HepG2 (cell line): ENCODE data around the gene DAZL. TPM values are rescaled to one million over a fixed set of nuclear protein-coding genes. Genes with fewer than 3 reads are reported as not detected.

Source experiments
- ATAC-seq: fragments of 200-7000 bp; cut with Tn5 transposase; 3 replicates; pipeline ENCODE4 v1.9.1; 2020; ENCODE audit warnings: mild to moderate bottlenecking, moderate library complexity
- BruUV-seq: library from RNA; stranded (reverse); fragments of 400-500 nt; replicated peaks from 2 replicates; lab custom pipeline; 2021; lab: Mats Ljungman, UMichigan
- CTCF ChIA-PET: fragments of 300-600 bp; formaldehyde crosslinking; extraction: SDS; loops from one replicate; lab custom pipeline; 2021; ENCODE audit warnings: low total read pairs, inconsistent platforms, low intra/inter-chr PET ratio; lab: Yijun Ruan, JAX
- POLR2A ChIA-PET: fragments of 350-600 bp; sonication (Branson Sonifier 250); formaldehyde crosslinking; loops from one replicate; lab custom pipeline; 2020; ENCODE audit warnings: antibody characterized with exemption, inconsistent platforms; lab: Yijun Ruan, JAX
- DNase-seq: peaks from one replicate; pipeline ENCODE4 v3.0.0-alpha.2; 2015; ENCODE audit warnings: low spot score
- FAIRE-seq: peaks from 3 replicates; lab custom pipeline; 2011; peaks lifted over from hg19 to GRCh38; lab: Jason Lieb, UNC
- H2AFZ ChIP-seq: one replicate; pipeline ENCODE4 v1.6.1; 2011; ENCODE audit warnings: low read length, inconsistent platforms
- H3K27ac ChIP-seq: fragments of 300-600 bp; 3 replicates; pipeline ENCODE4 v1.8.0; 2011; ENCODE audit warnings: mixed run types, mild to moderate bottlenecking, mixed read lengths, low read length, inconsistent platforms; ENCODE audit not compliant: insufficient read depth; ENCODE audit errors: extremely low read length
- H3K27me3 ChIP-seq, 2 experiments: fragments of 200-600 bp in 1 of 2; 2 replicates in 1 of 2; 3 replicates in 1 of 2; pipeline versions ENCODE4 v1.6.0 to v1.8.0; 2011; ENCODE audit warnings: low read length in 2 of 2, mild to moderate bottlenecking in 2 of 2, moderate library complexity in 2 of 2, inconsistent platforms in 1 of 2; ENCODE audit not compliant: insufficient read depth in 2 of 2, control insufficient read depth in 1 of 2
- H3K36me3 ChIP-seq, 2 experiments: fragments of 200-600 bp in 1 of 2; replicated peaks in 1 of 2; 2 replicates in 1 of 2; 3 replicates in 1 of 2; pipeline versions ENCODE4 v1.5.1 to v1.8.0; 2011; ENCODE audit warnings: low read length in 2 of 2, inconsistent platforms in 1 of 2; ENCODE audit not compliant: insufficient read depth in 2 of 2, control insufficient read depth in 1 of 2
- H3K4me1 ChIP-seq: 2 replicates; pipeline ENCODE4 v1.5.1; 2012; ENCODE audit warnings: low read length, inconsistent platforms; ENCODE audit not compliant: insufficient read depth
- H3K4me2 ChIP-seq: 2 replicates; pipeline ENCODE4 v1.6.0; 2011; ENCODE audit warnings: low read depth, low read length, inconsistent platforms
- H3K4me3 ChIP-seq, 3 experiments: fragments of 200-600 bp in 1 of 3; sonication (generic), shearing (Covaris generic) in 1 of 3; replicated peaks in 1 of 3; 2 replicates each; pipeline ENCODE4 v1.5.1; 2011 to 2016; ENCODE audit warnings: low read length in 3 of 3, inconsistent platforms in 2 of 3, low read depth in 2 of 3, mild to moderate bottlenecking in 2 of 3, control low read depth in 1 of 3, mixed read lengths in 1 of 3; ENCODE audit not compliant: insufficient read depth in 1 of 3
- H3K79me2 ChIP-seq: one replicate; pipeline ENCODE4 v1.6.1; 2011; ENCODE audit warnings: low read length, inconsistent platforms; ENCODE audit not compliant: insufficient read depth
- H3K9ac ChIP-seq: 2 replicates; pipeline ENCODE4 v1.6.0; 2011; ENCODE audit warnings: mild to moderate bottlenecking, low read depth, low read length, inconsistent platforms; ENCODE audit not compliant: insufficient read depth
- H3K9me3 ChIP-seq: 2 replicates; pipeline ENCODE4 v1.5.1; 2012; ENCODE audit warnings: mild to moderate bottlenecking, low read length
- H4K20me1 ChIP-seq: 2 replicates; pipeline ENCODE4 v1.6.0; 2011; ENCODE audit warnings: inconsistent platforms, mild to moderate bottlenecking, low read length, moderate library complexity; ENCODE audit not compliant: insufficient read depth
- BCL6 ChIP-seq: IDR thresholded peaks from 2 replicates; pipeline ENCODE4 v1.6.1; 2016; ENCODE audit warnings: missing genetic modification reagents, missing compliant biosample characterization
- HNF4G ChIP-seq, 2 experiments: sonication (generic) in 1 of 2; formaldehyde crosslinking in 1 of 2; IDR thresholded peaks; 2 replicates each; pipeline versions ENCODE4 v1.4.0 to v1.6.1; 2011 to 2020; ENCODE audit warnings: borderline replicate concordance in 2 of 2, low read depth in 2 of 2, mild to moderate bottlenecking in 2 of 2, low read length in 1 of 2, missing genetic modification reagents in 1 of 2, moderate library complexity in 1 of 2
- POLR2G ChIP-seq: fragments of 200-400 bp; formaldehyde crosslinking; IDR thresholded peaks from 2 replicates; pipeline ENCODE4 v1.6.1; 2018; ENCODE audit warnings: mild to moderate bottlenecking, low read depth, low read length, moderate library complexity
- REXO4 ChIP-seq: sonication (generic); formaldehyde crosslinking; IDR thresholded peaks from 2 replicates; pipeline ENCODE4 v1.8.0; 2022; ENCODE audit warnings: missing genetic modification reagents, mild to moderate bottlenecking, borderline replicate concordance
- SRF ChIP-seq: IDR thresholded peaks from 2 replicates; pipeline ENCODE4 v1.6.1; 2011; ENCODE audit warnings: mild to moderate bottlenecking, low read depth, low read length, moderate library complexity
- ZNF280B ChIP-seq: sonication (generic); formaldehyde crosslinking; IDR thresholded peaks from 2 replicates; pipeline ENCODE4 v1.5.0; 2020; ENCODE audit warnings: missing genetic modification reagents, mild to moderate bottlenecking, borderline replicate concordance
- WGBS: methylation state at CpG from one replicate; pipeline ENCODE4 v1.1.6; 2017; ENCODE audit warnings: low lambda C conversion rate; 5-methylcytosine and 5-hydroxymethylcytosine counted together
- in situ Hi-C: cut with HindIII; loops from 2 replicates; pipeline ENCODE4 v1.10.0; 2017; ENCODE audit warnings: low pct_unique_long_range_greater_than_20kb; ENCODE audit not compliant: extremely low pct_ligation_motif_present
- intact Hi-C: fragments of 100-400 bp; cut with micrococcal nuclease; formaldehyde crosslinking; loops from one replicate; pipeline ENCODE4 v1.10.0; 2022; ENCODE audit not compliant: unreplicated experiment
- polyA plus RNA-seq, 8 experiments: library from polyadenylated mRNA; depleted of rRNA in 3 of 8; stranded (reverse) in 7 of 8; unstranded in 1 of 8; fragments of >200 nt; fragmentation: Illumina TruSeq in 4 of 8; extraction: Trizol in 4 of 8; gene quantifications; 2 replicates each; pipeline versions ENCODE4 v1.2.1 to v1.2.3, GENCODE V29; 2011 to 2016; ENCODE audit warnings: low read depth in 4 of 8, missing spikeins in 1 of 8, mixed read lengths in 1 of 8; ENCODE audit not compliant: insufficient read depth in 1 of 8
- total RNA-seq, 5 experiments: library from RNA; depleted of rRNA; stranded (reverse); fragments of >200 nt; fragmentation: Illumina TruSeq; extraction: Trizol; gene quantifications; 2 replicates each; pipeline ENCODE4 v1.2.3, GENCODE V29; 2016; ENCODE audit warnings: low read depth in 1 of 5
- TF ChIP-seq, protein P1 (sequence below): sonication (generic); formaldehyde crosslinking; IDR thresholded peaks from 2 replicates; pipeline ENCODE4 v1.5.0; 2020; ENCODE audit warnings: mild to moderate bottlenecking, missing genetic modification reagents, moderate library complexity

The DAZL gene
- total and polyA plus RNA-seq, 2 of the 13 experiments (the other 11 are each of a cell fraction or from before 2014, with no cell fraction given) = not detected

DNA sequence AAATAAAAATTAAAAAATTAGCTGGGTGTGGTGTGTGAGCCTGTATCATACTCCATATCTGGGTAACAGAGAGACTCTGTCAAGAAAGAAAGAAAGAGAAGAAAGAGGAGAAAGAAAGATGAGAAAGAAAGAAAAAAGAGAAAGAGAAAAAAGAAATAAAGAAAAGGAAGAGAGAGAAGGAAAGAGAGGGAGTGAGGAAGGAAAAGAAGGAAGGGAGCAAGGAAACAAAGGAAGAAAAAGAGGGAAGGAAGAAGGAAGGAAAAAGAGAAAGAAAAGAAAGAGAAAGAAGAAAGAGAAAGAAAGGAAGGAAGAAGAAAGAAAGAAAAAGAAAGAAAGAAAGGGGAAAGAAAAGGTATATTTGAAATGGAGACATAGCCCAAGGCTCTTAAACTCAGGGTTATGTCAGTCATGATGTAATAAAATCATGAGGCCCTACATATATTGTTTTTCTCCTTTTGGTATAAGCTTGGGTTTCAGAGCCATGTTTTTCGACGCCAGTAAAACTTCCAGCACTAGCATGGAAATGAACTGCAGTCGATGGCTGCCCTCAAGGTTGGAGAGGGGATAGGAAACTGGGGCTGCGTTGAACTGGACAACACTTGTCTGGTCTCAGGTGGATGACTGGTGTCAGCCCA, 53.8 kb downstream of the DAZL start:
- H3K9me3 ChIP-seq = no peaks in the 10 kb centered on the region
- FAIRE-seq (no peak), DNase-seq (no peak), ATAC-seq (no peak)
- no peaks in the 10 kb centered on the region for H4K20me1 ChIP-seq
- H3K4me3 ChIP-seq = no peak overlapping the region
- in situ Hi-C loops (loop anchor here (5.0 kb wide), 1 partner anchor 259 kb away; no protein-coding TSS in a partner anchor), intact Hi-C loops (loop anchor here (2.0 kb wide), 1 partner anchor 503 kb away; no protein-coding TSS in a partner anchor)
- WGBS = 46% methylated on average over 4 of the region's 4 CpGs
- no peak overlapping the region for H2AFZ ChIP-seq
- peaks cover 0 to 21% of the 10 kb centered on the region in 2 experiments; a peak in 1 of 5 replicates for H3K27me3 ChIP-seq
- no peak for TF ChIP-seq ZNF280B (CRISPR knock-in tag)
- TF ChIP-seq, protein P1, sequence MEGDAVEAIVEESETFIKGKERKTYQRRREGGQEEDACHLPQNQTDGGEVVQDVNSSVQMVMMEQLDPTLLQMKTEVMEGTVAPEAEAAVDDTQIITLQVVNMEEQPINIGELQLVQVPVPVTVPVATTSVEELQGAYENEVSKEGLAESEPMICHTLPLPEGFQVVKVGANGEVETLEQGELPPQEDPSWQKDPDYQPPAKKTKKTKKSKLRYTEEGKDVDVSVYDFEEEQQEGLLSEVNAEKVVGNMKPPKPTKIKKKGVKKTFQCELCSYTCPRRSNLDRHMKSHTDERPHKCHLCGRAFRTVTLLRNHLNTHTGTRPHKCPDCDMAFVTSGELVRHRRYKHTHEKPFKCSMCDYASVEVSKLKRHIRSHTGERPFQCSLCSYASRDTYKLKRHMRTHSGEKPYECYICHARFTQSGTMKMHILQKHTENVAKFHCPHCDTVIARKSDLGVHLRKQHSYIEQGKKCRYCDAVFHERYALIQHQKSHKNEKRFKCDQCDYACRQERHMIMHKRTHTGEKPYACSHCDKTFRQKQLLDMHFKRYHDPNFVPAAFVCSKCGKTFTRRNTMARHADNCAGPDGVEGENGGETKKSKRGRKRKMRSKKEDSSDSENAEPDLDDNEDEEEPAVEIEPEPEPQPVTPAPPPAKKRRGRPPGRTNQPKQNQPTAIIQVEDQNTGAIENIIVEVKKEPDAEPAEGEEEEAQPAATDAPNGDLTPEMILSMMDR (CRISPR knock-in tag) = no peak
- no peak for TF ChIP-seq HNF4G (IDR thresholded peaks at IDR 0.05; ENCODE audit: borderline replicate concordance, low read depth, low read length)
- TF ChIP-seq HNF4G (CRISPR knock-in tag; IDR thresholded peaks at IDR 0.05; ENCODE audit: borderline replicate concordance, low read depth) = no peak
- TF ChIP-seq POLR2G = no peak
- no peak for TF ChIP-seq SRF
- no peak for TF ChIP-seq BCL6 (CRISPR knock-in tag)
- TF ChIP-seq REXO4 (CRISPR knock-in tag) = no peak
- BruUV-seq = no TSS peak
- ChIA-PET CTCF (interaction anchor here (1.5 to 2.6 kb wide), 2 partner anchors 261 to 283 kb away, joined by 14 to 51 read pairs; no protein-coding TSS in a partner anchor), POLR2A (no interaction called here)
- peak overlapping the region; percentile 51; the same call in 1 of the 2 replicates for H3K4me2 ChIP-seq
- H3K4me1 ChIP-seq = no peaks in the 10 kb centered on the region
- H3K9ac ChIP-seq = no peak overlapping the region
- H3K27ac ChIP-seq = no peak overlapping the region
- no peaks in the 10 kb centered on the region for H3K36me3 ChIP-seq
- no peaks in the 10 kb centered on the region for H3K79me2 ChIP-seq
